Tibial artery (tissue), 4 donors: ENCODE measurements around the gene OBSCN.

Experiments
- DNase-seq, 2 donors: peaks; one replicate each; pipeline ENCODE4 v3.0.0-alpha.2; 2019
- H3K27ac ChIP-seq, 2 donors: fragments of 200-600 bp; sonication (generic) in 1 of 2; 1 replicate in 1 of 2; 2 replicates in 1 of 2; pipeline ENCODE4 v1.5.1; 2018 to 2019; ENCODE audit warnings: mild to moderate bottlenecking in 1 of 2
- H3K27me3 ChIP-seq, 2 donors: fragments of 200-600 bp; sonication (generic) in 1 of 2; one replicate each; pipeline versions ENCODE4 v1.5.1 to v1.6.0; 2016 to 2019
- H3K36me3 ChIP-seq, 3 donors: fragments of 200-600 bp; sonication (generic) in 2 of 3; one replicate each; pipeline ENCODE4 v1.5.1; 2016 to 2019; ENCODE audit warnings: mild to moderate bottlenecking in 2 of 3
- H3K4me1 ChIP-seq, 4 donors: fragments of 200-600 bp; sonication (generic) in 2 of 4; 1 replicate in 3 of 4; 2 replicates in 1 of 4; pipeline ENCODE4 v1.5.1; 2016 to 2019
- H3K4me3 ChIP-seq, 2 donors: fragments of 200-600 bp; sonication (generic) in 1 of 2; 1 replicate in 1 of 2; 2 replicates in 1 of 2; pipeline ENCODE4 v1.5.1; 2018 to 2019; ENCODE audit warnings: mild to moderate bottlenecking in 2 of 2
- H3K9me3 ChIP-seq, 3 donors: fragments of 200-600 bp; sonication (generic) in 1 of 3; one replicate each; pipeline ENCODE4 v1.5.1; 2016 to 2019
- intact Hi-C: fragments of 100-400 bp; cut with DNase I; formaldehyde crosslinking; loops from one replicate; pipeline ENCODE4 v1.15.0; 2023; ENCODE audit warnings: low total_unique reads
- TF ChIP-seq, protein P1 (sequence below), 2 experiments: fragments of 200-600 bp in 1 of 2; fragments of 450-650 bp in 1 of 2; IDR thresholded peaks; one replicate each; pipeline ENCODE4 v1.5.1; 2017 to 2019; ENCODE audit warnings: antibody characterized with exemption in 2 of 2, mild to moderate bottlenecking in 1 of 2, moderate library complexity in 1 of 2

The OBSCN gene

DNA sequence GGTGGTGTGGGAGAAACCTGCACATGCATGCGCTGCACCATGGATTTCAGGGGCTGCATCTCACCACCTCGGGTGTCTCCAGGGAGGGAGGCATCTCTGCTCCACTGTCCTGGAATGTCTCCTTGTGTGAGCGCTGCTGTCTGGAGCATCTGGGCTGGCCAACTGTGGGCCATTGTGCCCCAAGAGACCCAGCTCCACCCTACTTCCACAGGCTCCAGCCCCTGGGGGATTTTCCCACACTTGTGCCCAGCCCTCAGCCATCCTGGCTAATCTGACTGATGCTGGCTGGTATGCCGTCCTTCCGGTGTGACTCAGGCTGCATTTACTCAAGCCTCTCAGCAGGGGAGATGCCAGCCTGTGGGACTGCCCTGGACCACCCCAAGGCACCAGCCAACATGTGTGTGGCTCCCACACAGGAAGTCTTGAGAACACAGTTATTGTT, 136.8 kb downstream of the OBSCN start:
- no peak overlapping the region for H3K4me3 ChIP-seq
- H3K9me3 ChIP-seq, result no peaks in the 10 kb centered on the region
- H3K27me3 ChIP-seq, result no peaks in the 10 kb centered on the region
- DNase-seq, result peak; percentile 7 to 43
- no peak overlapping the region for H3K27ac ChIP-seq
- intact Hi-C loops, result no loop called here
- TF ChIP-seq, protein P1, sequence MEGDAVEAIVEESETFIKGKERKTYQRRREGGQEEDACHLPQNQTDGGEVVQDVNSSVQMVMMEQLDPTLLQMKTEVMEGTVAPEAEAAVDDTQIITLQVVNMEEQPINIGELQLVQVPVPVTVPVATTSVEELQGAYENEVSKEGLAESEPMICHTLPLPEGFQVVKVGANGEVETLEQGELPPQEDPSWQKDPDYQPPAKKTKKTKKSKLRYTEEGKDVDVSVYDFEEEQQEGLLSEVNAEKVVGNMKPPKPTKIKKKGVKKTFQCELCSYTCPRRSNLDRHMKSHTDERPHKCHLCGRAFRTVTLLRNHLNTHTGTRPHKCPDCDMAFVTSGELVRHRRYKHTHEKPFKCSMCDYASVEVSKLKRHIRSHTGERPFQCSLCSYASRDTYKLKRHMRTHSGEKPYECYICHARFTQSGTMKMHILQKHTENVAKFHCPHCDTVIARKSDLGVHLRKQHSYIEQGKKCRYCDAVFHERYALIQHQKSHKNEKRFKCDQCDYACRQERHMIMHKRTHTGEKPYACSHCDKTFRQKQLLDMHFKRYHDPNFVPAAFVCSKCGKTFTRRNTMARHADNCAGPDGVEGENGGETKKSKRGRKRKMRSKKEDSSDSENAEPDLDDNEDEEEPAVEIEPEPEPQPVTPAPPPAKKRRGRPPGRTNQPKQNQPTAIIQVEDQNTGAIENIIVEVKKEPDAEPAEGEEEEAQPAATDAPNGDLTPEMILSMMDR (IDR thresholded peaks at IDR 0.05), result no peak
- peaks cover 0 to 36% (median 0%) of the 10 kb centered on the region in 3 donors for H3K36me3 ChIP-seq
- no peaks in the 10 kb centered on the region for H3K4me1 ChIP-seq

DNA sequence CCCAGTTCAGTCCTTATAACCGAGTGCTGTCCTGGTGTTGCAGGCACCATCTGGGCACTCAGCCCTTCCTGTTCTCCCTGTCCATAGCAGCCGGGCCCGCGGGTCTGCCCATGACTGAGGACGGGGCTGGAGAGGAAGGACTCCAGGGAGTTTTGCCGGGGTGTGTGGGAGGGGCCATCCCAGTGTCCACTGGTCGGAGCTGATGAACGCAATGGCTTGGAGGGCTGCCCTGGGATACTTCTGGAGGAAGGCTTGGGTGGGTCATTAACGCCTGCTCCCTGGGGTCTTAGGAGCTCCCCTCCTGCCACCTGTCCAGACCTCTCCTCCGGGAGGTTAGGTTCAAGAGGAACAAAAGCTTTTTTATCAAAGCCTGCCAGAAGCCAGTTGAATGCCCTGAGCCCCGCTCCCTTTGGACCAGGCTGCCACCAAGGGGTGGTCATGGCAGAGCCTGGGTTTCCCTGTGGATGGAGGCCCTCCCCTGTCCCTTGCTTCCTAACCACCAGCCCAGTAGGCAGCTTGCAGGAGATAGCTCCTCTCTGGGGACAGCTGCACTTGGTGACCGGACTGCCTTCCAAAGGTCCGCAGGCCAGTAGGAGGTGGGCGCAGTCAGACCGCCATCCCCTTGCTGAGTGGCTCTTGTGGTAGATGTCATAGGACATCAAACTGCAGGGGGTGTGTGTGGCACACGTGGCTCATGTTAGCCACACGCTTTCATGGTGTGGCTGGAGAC, 137.5 kb downstream of the OBSCN start:
- TF ChIP-seq, protein P1 (IDR thresholded peaks at IDR 0.05), result no peak
- intact Hi-C loops, result no loop called here
- Histone ChIP-seq H3K27ac (no peak overlapping the region), H3K9me3 (no peaks in the 10 kb centered on the region), H3K4me3 (no peak overlapping the region), H3K27me3 (no peaks in the 10 kb centered on the region), H3K36me3 (peaks cover 0 to 30% (median 0%) of the 10 kb centered on the region in 3 donors), H3K4me1 (no peaks in the 10 kb centered on the region)
- DNase-seq, result peak; percentile 17 to 64

DNA sequence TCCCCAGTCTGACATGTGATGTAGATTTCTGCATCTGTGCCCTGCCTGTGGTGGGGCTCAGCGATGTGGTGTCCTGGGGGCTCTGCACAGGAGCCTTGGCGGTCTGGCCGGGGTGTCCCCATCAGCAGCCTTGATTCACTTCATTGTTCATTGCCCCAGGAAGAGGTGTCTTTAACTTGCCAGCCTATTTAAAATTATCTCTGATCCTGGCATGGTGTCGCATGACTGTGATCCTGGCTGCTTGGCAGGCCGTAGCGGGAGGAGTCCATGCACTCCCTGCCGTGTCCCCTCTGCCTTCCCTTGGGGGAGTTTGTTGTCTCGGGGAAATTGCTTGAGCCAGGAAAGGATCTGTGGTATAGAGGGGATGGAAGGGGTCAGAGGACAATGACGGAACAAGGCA, 138.9 kb downstream of the OBSCN start:
- H3K9me3 ChIP-seq, result no peaks in the 10 kb centered on the region
- H3K27ac ChIP-seq, result no peak overlapping the region

DNA sequence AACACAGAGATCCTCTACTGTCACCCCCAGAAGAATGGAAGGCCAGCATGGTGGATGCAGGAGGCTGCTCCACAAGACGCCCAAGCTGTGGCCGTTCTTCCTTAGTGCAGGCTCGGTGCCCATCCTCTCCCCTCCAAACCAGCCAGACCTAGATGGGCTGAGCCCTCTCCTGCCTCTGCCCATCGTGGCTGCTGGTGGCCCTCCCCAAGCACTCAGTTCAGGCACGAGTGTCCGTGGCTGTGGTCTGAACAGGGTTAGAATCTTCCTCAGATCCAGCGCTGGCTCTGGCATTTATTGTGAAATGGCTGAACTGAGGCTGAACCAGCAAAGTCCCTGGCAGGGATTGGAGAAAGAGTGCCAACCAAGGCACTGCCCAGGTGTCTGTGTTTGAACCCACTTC, 139.3 kb downstream of the OBSCN start:
- intact Hi-C loops, result no loop called here
- H3K4me3 ChIP-seq, result no peak overlapping the region
- H3K27ac ChIP-seq, result no peak overlapping the region
- peak; percentile 10 to 39 for DNase-seq
- H3K9me3 ChIP-seq, result no peaks in the 10 kb centered on the region
- H3K4me1 ChIP-seq, result no peaks in the 10 kb centered on the region
- H3K36me3 ChIP-seq, result peaks cover 0 to 18% (median 0%) of the 10 kb centered on the region in 3 donors
- H3K27me3 ChIP-seq, result no peaks in the 10 kb centered on the region
- TF ChIP-seq, protein P1 (IDR thresholded peaks at IDR 0.05), result no peak

More for the DNA sequence above, 138.9 kb downstream of the OBSCN start:
- intact Hi-C loops, result no loop called here
- DNase-seq, result peak in 1 of 2 donors; percentile 34
- TF ChIP-seq, protein P1 (IDR thresholded peaks at IDR 0.05), result no peak
- Histone ChIP-seq H3K27me3 (no peaks in the 10 kb centered on the region), H3K4me1 (no peaks in the 10 kb centered on the region), H3K4me3 (no peak overlapping the region), H3K36me3 (peaks cover 0 to 23% (median 0%) of the 10 kb centered on the region in 3 donors)

DNA sequence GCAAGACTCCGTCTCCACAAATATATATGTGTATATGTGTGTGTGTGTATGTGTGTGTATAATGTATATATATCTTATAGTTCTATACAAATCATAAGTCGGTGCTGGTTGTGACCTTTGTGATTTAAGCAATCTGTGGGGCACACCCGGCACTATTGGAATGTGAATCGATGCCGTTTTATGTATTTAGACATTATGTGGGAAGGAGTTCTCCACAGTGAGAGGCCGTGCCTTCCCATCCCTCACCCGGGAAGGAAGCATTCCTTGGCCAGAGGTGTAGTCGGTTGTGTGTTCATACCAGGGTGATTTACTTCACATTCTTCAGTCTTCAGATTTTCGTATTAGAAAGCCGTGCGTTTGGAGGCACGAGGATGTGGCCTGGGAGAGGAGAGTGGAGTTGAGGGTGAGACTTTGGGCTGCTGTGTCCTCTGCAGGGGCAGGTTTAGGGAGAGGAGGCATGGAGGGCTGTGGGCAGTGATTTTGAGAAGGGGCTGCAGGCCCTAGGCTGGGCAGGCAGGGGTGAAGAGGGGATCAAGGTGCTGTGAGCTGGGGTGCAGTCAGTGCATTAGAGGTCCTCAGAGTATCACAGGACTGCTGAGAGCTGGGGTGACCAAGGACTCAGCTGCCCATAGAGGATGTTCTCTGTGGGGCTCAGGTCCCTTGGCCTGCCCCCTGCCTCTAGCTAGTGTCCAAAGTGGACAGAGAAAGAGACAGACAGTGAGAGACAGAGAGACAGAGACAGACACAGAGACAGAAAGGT, 141.0 kb downstream of the OBSCN start:
- TF ChIP-seq, protein P1 (IDR thresholded peaks at IDR 0.05), result no peak
- no peak overlapping the region for H3K4me3 ChIP-seq
- no peaks in the 10 kb centered on the region for H3K4me1 ChIP-seq
- peaks cover 0 to 5% (median 0%) of the 10 kb centered on the region in 3 donors for H3K36me3 ChIP-seq
- DNase-seq, result peak; percentile 0 to 41
- intact Hi-C loops, result no loop called here
- H3K27ac ChIP-seq, result no peak overlapping the region
- H3K27me3 ChIP-seq, result no peaks in the 10 kb centered on the region
- H3K9me3 ChIP-seq, result no peaks in the 10 kb centered on the region
